T1000 (cell line): ENCODE measurements around the gene MRPS10.
A peak's percentile ranks its signal among the peaks of the same experiment; 100 is the strongest.
"Not testable (repeated sequence)": the region's sequence is repeated elsewhere in the genome, so short reads cannot be mapped to it uniquely, and the experiment has no call there.

Experiments
- DNase-seq: peaks from one replicate; lab custom pipeline; 2025; ENCODE audit warnings: mixed read lengths; lab: John Stamatoyannopoulos, UW

Gene MRPS10

GRCh38 chr6:42207559-42207958, 10.1 kb downstream of the MRPS10 start:
- DNase-seq = not testable (repeated sequence)

- no peak for DNase-seq
Observed at GRCh38 chr6:42204768-42205282, 12.8 kb downstream of the MRPS10 start.

- no peak for DNase-seq
Observed at GRCh38 chr6:42203183-42203582, 14.5 kb downstream of the MRPS10 start.

- not testable (repeated sequence) for DNase-seq
Observed at GRCh38 chr6:42202131-42202915, 15.3 kb downstream of the MRPS10 start.

DNA sequence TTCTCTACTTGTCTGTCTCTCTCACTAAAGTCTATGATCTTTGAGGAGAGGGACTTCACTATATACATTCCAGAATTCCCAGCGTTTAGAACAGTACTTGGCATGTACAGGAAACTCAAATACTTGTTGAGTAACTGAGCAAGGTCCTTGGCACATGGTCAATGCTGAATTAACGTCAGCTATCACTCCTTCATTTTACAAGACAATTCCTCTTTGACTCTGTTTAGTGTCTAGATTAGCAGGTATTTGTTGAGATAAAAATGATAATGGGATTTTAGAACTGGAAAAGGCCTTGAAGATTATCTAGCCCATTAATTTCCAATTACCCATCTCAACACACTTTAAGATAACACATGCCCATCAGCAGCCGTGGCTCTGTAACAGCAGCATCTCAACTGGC, 16.3 kb downstream of the MRPS10 start:
- no peak for DNase-seq

DNA sequence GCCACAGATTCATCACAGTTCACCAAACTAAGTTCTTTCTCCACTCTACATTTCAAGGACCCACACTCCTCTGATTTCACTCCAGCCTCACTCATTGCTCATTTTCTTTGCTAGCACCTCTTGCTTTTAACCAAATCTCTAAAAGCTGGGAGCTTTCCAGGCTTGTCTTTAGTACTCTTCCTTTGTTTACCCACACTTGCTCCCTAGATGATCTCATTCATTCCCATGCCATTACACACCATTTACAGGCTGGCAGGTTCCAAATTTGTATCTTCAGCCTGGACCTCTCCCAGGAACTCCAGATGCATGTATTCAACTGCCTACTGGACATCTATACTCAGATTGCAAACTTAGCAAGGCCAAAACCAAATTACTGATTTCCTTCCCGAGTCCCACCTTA, 17.6 kb downstream of the MRPS10 start:
- DNase-seq = peak; percentile 38

DNA sequence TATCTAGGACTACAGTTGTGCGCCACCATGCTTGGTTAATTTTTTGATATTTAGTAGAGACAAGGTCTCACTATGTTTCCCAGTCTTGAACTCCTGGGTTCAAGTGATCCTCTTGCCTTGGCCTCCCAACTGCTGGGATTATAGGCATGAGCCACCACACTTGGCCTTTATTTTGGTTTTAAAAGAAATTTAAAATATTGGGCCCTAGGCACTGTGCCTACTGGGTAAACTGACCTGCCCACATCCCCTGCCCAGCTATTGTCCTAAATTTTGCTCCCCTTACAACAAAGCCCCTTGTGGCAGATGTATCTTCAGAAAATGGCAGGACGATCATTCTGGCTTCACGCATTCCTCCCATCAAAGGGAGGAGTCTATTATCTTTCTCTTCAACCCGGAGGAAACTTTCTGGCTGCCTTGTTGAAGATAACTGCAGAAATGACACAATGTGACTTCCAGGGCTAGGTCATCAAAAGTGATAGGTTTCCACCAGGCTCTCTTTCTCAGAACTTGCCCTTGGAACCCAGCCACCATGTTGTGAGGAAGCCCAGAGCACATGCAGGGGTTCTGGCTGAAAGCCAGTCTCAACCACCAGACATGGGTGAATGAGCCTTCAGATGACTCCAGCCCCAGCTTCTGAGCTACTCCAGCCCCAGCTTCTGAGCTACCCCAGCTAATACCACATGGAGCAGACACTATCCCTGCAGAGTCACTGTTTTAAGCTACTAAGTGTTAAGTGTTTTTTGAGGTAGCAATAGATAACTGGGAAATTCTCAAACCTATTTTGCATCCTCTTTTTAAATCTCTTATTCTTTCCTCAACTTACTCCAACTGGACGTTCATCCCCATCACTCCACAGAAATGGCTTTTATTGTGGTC, 18.3 kb downstream of the MRPS10 start:
- peak; percentile 39 for DNase-seq

GRCh38 chr6:42197555-42198362, 19.9 kb downstream of the MRPS10 start:
- DNase-seq = peak; percentile 30

DNA sequence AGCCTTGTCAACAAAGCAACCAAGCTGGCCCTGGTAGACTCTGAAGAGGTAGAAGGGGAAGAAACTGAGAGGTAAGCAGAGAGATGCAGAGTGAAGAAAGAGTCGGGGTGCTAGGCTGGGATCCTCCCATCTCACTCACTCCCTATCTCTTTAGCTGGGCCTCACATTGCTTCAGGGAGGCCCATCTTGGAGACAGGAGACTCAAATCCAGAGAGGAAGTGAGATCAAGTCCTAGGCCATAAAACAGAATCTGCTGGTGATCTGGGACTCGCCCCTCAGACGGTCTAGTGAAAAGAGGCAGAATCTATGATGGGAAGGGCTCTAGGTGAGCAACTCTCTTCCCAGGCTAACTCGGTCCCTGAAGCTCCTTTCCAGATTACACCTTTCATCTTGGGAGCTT, 22.2 kb downstream of the MRPS10 start:
- no peak for DNase-seq

DNA sequence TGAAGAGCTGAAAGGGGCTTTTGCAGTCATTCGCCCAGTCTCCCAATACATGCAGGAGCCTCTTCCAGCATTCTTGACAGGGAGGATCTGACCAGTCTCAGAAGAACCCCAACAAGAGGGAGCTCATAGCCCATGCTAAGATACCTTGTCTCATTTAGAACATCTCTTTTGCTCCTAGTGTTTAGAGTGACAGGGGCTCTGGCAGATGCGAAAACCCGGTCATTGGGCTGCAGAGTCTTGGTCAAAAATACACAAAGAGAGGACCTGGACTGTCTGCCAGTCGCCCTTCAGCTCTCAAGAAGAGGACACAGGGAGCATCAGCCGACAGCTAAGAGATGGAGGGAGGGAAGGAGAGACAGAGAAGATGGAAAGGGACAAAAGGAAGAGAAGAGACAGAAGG, 23.6 kb downstream of the MRPS10 start:
- no peak for DNase-seq

DNA sequence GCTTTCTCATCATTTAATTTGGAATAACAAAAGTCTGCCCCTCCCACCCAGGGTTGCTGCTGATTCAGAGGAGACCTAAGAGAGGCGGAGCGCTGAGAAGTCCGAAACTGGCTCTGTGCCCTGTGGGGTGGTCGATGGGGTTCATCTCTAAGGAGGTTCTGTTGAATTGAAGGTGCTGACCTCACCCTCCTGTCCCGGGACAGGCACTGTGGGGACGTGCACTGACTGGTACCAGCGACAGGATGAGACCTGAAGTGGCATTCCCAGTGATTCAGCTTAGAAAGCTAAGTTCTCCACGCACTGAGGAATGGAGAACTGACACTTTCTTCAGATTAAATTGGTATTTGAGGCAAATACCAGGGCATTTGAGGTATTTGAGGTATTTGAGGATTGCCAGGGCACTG, 24.2 kb downstream of the MRPS10 start:
- DNase-seq = no peak

GRCh38 chr6:42192385-42192784, 25.3 kb downstream of the MRPS10 start:
- DNase-seq = not testable (repeated sequence)

DNA sequence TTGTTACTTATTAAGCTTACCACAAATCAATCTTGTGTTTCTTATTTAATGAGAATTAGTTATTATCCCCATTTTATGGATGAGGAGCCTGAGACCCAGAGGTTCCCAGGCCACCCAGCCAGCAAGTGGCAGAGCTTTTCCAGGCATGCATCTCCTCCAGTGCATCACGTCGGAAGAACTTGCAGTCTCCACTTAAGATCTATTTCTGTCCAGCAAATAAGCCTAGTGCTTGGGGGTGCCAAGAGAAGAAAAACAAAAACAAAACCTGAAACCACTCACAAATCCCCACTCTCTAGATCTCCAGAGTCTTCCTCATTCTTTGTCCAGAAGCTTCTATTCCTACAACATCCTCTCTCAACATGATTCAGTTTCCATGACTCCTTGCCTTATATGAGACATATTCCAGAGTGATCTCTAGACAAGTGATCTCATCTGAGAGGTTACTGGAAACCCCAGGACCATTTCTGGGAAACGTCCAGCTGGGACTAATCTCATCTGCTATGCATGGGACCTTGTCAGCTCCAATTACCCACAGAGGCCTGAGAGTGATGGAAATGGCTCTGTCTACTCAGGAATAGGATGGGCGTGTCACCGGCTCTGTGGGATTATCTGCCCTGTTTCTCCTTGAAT, 27.0 kb downstream of the MRPS10 start:
- DNase-seq = no peak

- no peak for DNase-seq
Observed at GRCh38 chr6:42188406-42188805, 29.3 kb downstream of the MRPS10 start.

- DNase-seq = no peak
Observed at GRCh38 chr6:42185597-42185996, 32.1 kb downstream of the MRPS10 start.

GRCh38 chr6:42184475-42184874, 33.2 kb downstream of the MRPS10 start:
- no peak for DNase-seq

- no peak for DNase-seq
Observed at GRCh38 chr6:42182101-42182500, 35.6 kb downstream of the MRPS10 start.

DNA sequence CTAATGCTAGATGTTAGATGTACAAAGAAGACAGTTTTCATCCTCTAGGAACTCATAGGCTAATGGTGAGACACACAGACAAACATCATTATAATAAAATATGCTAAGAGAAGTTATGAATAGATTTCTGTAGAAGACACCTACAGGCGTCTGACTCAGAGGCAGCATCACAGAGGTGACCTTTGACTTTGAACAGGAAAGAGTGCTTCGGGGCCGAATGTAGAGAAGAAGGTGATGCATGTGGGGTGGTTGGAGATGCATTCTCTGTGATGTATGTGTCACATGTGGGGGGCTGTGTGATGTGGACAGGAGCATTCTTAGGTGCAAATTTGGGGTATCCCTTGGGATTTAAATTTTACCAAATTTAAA, 37.7 kb downstream of the MRPS10 start:
- no peak for DNase-seq

- no peak for DNase-seq
Observed at GRCh38 chr6:42179261-42179944, 38.3 kb downstream of the MRPS10 start.

- DNase-seq = no peak
Observed at GRCh38 chr6:42177514-42178364, 39.9 kb downstream of the MRPS10 start.
